ENCODE data around the gene ZNG1B.
"Not testable (repeated sequence)": the region's sequence is repeated elsewhere in the genome, so short reads cannot be mapped to it uniquely, and the experiment has no call there.

ZNG1B gene

DNA sequence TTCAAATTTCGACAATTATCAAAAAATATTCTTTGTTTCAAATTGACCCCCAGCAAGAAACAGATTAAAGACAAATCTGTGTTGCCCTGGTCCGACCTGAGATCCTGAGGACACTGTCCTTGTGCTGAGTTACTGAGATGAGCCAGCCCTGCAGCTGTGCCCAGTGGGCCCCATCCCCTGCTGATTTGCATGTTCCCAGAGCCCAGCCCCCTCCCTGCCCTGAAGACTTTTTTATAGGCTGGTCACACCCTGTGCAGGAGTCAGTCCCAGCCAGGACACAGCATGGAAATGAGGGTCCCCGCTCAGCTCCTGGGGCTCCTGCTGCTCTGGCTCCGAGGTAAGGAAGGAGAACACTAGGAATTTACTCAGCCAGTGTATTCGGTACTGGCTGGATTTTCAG, 31.4 kb upstream of the ZNG1B start:
- Histone ChIP-seq H3K9me3 (ENCODE audit: insufficient read depth, low read length) (no peaks in the 10 kb centered on the region), H4K20me1 (ENCODE audit: low read depth, low read length) (no peaks in the 10 kb centered on the region), H3F3A (ENCODE audit: insufficient read depth) (no peaks in the 10 kb centered on the region), H2AFZ (ENCODE audit: low read depth, low read length, severe bottlenecking) (no peak overlapping the region), H3K27me3 (ENCODE audit: low read length) (no peaks in the 10 kb centered on the region), H3K4me2 (ENCODE audit: low read depth, low read length, poor library complexity, severe bottlenecking) (peak overlapping the region; percentile 32), H3K27ac (ENCODE audit: low read depth, low read length) (no peak overlapping the region), H3K36me3 (ENCODE audit: low read length) (no peaks in the 10 kb centered on the region), H3K79me2 (ENCODE audit: insufficient read depth, low read length) (no peaks in the 10 kb centered on the region), H3K9ac (ENCODE audit: low read length) (peak overlapping the region; percentile 3; the same call in 1 of the 2 replicates), H3K4me3 (ENCODE audit: insufficient read depth, low read length, poor library complexity, severe bottlenecking) (no peak overlapping the region), H3K9me2 (replicated peaks; ENCODE audit: insufficient read depth, low read length) (no peaks in the 10 kb centered on the region)
- no peak for TF ChIP-seq EZH2phosphoT487 (conservative IDR thresholded peaks at IDR 0.05; ENCODE audit: low read length)
- TF ChIP-seq, protein P1, sequence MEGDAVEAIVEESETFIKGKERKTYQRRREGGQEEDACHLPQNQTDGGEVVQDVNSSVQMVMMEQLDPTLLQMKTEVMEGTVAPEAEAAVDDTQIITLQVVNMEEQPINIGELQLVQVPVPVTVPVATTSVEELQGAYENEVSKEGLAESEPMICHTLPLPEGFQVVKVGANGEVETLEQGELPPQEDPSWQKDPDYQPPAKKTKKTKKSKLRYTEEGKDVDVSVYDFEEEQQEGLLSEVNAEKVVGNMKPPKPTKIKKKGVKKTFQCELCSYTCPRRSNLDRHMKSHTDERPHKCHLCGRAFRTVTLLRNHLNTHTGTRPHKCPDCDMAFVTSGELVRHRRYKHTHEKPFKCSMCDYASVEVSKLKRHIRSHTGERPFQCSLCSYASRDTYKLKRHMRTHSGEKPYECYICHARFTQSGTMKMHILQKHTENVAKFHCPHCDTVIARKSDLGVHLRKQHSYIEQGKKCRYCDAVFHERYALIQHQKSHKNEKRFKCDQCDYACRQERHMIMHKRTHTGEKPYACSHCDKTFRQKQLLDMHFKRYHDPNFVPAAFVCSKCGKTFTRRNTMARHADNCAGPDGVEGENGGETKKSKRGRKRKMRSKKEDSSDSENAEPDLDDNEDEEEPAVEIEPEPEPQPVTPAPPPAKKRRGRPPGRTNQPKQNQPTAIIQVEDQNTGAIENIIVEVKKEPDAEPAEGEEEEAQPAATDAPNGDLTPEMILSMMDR (IDR thresholded peaks at IDR 0.05; ENCODE audit: insufficient read depth, low read length, poor library complexity, severe bottlenecking): no peak

DNA sequence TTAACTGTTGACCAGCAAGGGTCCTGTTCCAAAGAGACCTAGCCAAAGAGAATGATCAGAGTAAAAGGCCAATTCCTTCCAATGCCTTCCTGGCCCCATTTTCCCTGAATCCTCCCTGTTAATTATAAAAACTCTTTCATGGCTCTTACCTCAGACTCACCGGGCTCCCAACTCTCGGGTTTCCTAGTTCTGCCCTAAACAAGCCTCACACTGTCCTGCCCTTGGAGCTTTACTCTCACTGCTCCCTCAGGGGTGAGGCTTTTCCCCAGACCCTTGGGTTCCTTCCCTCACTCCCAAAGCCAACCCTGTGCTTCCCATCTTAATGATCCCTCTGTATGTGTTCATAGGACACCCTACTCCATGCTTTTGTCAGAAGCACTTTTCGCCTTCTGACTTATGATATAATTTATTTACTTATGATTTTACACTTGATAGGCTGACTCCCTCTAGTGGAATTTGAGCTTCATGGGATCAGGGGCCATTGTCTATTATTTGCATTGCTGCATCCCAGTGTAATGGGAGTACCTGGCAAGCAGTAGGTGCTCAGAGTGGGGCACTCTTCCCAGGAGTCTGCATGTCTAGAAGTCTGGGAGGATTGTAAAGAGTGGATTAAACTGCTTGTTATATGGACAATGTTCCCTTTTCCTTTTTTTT, 29.9 kb upstream of the ZNG1B start:
- Histone ChIP-seq H3K79me2 (ENCODE audit: insufficient read depth, low read length) (no peaks in the 10 kb centered on the region), H3K9ac (ENCODE audit: low read length) (no peak overlapping the region), H3K4me2 (ENCODE audit: low read depth, low read length, poor library complexity, severe bottlenecking) (no peak overlapping the region), H4K20me1 (ENCODE audit: low read depth, low read length) (no peaks in the 10 kb centered on the region), H3K9me3 (ENCODE audit: insufficient read depth, low read length) (no peaks in the 10 kb centered on the region), H3K9me2 (replicated peaks; ENCODE audit: insufficient read depth, low read length) (no peaks in the 10 kb centered on the region), H3K4me3 (ENCODE audit: insufficient read depth, low read length, poor library complexity, severe bottlenecking) (no peak overlapping the region), H3F3A (ENCODE audit: insufficient read depth) (no peaks in the 10 kb centered on the region), H3K27me3 (ENCODE audit: low read length) (no peaks in the 10 kb centered on the region), H3K27ac (ENCODE audit: low read depth, low read length) (no peak overlapping the region), H3K36me3 (ENCODE audit: low read length) (no peaks in the 10 kb centered on the region), H2AFZ (ENCODE audit: low read depth, low read length, severe bottlenecking) (no peak overlapping the region)
- TF ChIP-seq, protein P1 (IDR thresholded peaks at IDR 0.05; ENCODE audit: insufficient read depth, low read length, poor library complexity, severe bottlenecking): peak; percentile 27
- no peak for TF ChIP-seq EZH2phosphoT487 (conservative IDR thresholded peaks at IDR 0.05; ENCODE audit: low read length)

DNA sequence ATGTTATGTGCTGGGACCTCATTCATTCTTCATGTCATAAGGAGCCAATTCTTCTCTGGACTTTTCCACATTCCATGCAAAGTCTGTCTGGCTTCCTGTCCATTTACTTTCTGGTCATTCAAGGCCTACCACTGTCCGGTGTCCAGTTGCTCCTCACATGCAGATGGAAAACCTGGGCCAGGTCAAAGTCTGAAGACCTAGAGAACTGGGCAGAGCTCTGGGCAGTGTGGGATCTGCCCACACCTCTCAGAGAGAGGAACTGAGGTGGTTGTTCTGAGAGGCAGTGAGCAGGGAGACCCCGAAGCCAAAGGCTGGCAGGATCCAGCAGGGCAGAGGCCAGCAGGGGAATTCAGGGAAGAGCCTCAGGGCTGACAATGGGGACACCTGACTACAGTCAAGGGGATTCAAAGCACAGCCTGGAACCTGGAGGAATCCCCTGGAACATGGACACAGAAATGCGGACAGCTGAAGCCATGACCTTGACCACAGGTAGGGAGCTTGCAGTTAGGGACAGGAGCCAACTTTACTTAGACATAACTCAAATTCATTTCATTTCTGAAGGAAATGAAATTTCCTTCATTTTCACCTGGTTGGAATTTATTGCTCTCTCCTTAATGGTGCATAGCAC, 25.7 kb upstream of the ZNG1B start:
- H3K79me2 ChIP-seq (ENCODE audit: insufficient read depth, low read length): not testable (repeated sequence)

DNA sequence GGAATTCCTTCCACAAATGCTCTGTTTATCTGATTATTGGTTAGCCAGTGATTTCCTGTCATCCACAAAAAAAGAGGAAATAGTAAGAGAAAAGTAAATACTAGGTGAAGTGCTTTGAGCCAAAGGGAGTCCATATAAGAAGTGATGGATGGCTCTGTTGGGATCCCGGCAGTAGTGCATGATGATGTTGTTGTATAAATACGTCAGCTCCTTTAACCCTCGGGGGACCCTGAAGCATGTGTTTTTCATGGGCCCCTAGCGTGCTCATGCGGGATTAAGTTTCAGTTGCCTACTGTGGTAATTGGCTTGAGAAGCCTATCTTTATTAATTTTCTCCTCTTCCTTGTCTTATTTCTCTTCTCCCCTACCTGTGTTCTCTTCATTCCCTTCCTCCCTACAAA, 24.7 kb upstream of the ZNG1B start:
- H3K9ac ChIP-seq (ENCODE audit: low read length); H3K27ac ChIP-seq (ENCODE audit: low read depth, low read length); H3F3A ChIP-seq (ENCODE audit: insufficient read depth); H3K36me3 ChIP-seq (ENCODE audit: low read length); H2AFZ ChIP-seq (ENCODE audit: low read depth, low read length, severe bottlenecking); H3K4me2 ChIP-seq (ENCODE audit: low read depth, low read length, poor library complexity, severe bottlenecking); H3K9me3 ChIP-seq (ENCODE audit: insufficient read depth, low read length); H3K4me3 ChIP-seq (ENCODE audit: insufficient read depth, low read length, poor library complexity, severe bottlenecking); H3K27me3 ChIP-seq (ENCODE audit: low read length); H3K79me2 ChIP-seq (ENCODE audit: insufficient read depth, low read length); H4K20me1 ChIP-seq (ENCODE audit: low read depth, low read length); H3K9me2 ChIP-seq (replicated peaks; ENCODE audit: insufficient read depth, low read length): not testable (repeated sequence)

More for the DNA sequence above, 25.7 kb upstream of the ZNG1B start:
- not testable (repeated sequence) for H3K4me3 ChIP-seq (ENCODE audit: insufficient read depth, low read length, poor library complexity, severe bottlenecking); H3F3A ChIP-seq (ENCODE audit: insufficient read depth); H2AFZ ChIP-seq (ENCODE audit: low read depth, low read length, severe bottlenecking); H3K9me3 ChIP-seq (ENCODE audit: insufficient read depth, low read length); H3K9ac ChIP-seq (ENCODE audit: low read length); H3K4me2 ChIP-seq (ENCODE audit: low read depth, low read length, poor library complexity, severe bottlenecking); H3K9me2 ChIP-seq (replicated peaks; ENCODE audit: insufficient read depth, low read length); H3K36me3 ChIP-seq (ENCODE audit: low read length); H3K27ac ChIP-seq (ENCODE audit: low read depth, low read length); H3K27me3 ChIP-seq (ENCODE audit: low read length); H4K20me1 ChIP-seq (ENCODE audit: low read depth, low read length)

DNA sequence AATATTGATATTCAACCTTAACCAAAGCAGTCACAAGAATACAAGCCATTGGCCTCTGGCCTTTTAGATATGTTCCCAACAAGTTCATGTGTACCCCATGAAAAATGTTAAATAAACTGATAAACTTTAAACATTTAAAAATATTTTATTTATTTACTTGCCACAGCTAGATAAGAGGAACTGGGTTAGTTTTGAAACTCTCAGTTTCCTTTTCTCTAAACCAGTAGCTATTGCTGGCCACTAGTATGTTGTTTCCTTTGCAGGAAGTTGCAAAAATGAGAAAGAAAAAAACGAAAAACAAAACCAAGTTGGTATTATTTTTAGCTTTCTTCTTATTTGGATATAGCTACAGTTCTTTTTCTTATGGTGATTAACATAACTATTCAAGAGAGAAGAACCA, 5.7 kb upstream of the ZNG1B start:
- not testable (repeated sequence) for H3K27me3 ChIP-seq (ENCODE audit: low read length); H3K36me3 ChIP-seq (ENCODE audit: low read length); H3K79me2 ChIP-seq (ENCODE audit: insufficient read depth, low read length); H4K20me1 ChIP-seq (ENCODE audit: low read depth, low read length); H3K4me3 ChIP-seq (ENCODE audit: insufficient read depth, low read length, poor library complexity, severe bottlenecking); H3K9ac ChIP-seq (ENCODE audit: low read length); H2AFZ ChIP-seq (ENCODE audit: low read depth, low read length, severe bottlenecking); H3K9me3 ChIP-seq (ENCODE audit: insufficient read depth, low read length); H3K9me2 ChIP-seq (replicated peaks; ENCODE audit: insufficient read depth, low read length); H3F3A ChIP-seq (ENCODE audit: insufficient read depth)
- H3K4me2 ChIP-seq (ENCODE audit: low read depth, low read length, poor library complexity, severe bottlenecking): peak overlapping the region; percentile 65
- H3K27ac ChIP-seq (ENCODE audit: low read depth, low read length): peak overlapping the region; percentile 91

DNA sequence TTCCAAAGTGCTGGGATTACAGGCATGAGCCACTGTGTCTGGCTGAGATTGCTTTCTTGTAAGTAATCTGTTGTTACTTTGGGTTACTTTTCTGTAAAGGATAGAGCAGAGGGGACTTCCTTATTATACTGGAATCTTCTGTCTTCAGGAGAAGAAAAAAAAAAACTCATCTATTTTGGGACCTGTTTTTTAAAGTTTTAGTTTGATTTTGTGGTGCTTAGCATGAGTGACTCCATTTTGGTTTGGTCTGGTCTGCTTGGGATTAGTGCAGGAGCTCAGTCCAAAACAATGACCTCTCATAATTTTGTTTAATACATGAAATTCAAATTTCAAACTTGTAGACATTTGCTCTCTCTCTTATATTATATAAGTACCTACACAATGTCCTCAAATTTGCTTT, 4.0 kb upstream of the ZNG1B start:
- H3K9ac ChIP-seq (ENCODE audit: low read length); H3F3A ChIP-seq (ENCODE audit: insufficient read depth); H3K36me3 ChIP-seq (ENCODE audit: low read length); H3K9me3 ChIP-seq (ENCODE audit: insufficient read depth, low read length); H4K20me1 ChIP-seq (ENCODE audit: low read depth, low read length); H3K4me3 ChIP-seq (ENCODE audit: insufficient read depth, low read length, poor library complexity, severe bottlenecking); H3K27me3 ChIP-seq (ENCODE audit: low read length); H2AFZ ChIP-seq (ENCODE audit: low read depth, low read length, severe bottlenecking); H3K4me2 ChIP-seq (ENCODE audit: low read depth, low read length, poor library complexity, severe bottlenecking); H3K9me2 ChIP-seq (replicated peaks; ENCODE audit: insufficient read depth, low read length); H3K27ac ChIP-seq (ENCODE audit: low read depth, low read length); H3K79me2 ChIP-seq (ENCODE audit: insufficient read depth, low read length): not testable (repeated sequence)

All from SU-DHL-6 (cell line).